HG02610 (cell line): ENCODE measurements around the gene CAMK2D.

Experiments used
- ATAC-seq: cut with Tn5 transposase; IDR thresholded peaks from one replicate; pipeline ENCODE4 v1.9.1; 2021; ENCODE audit warnings: mild to moderate bottlenecking, moderate library complexity; ENCODE audit not compliant: unreplicated experiment

CAMK2D gene

GRCh38 chr4:113407409-113407808 is 354.1 kb downstream of the CAMK2D start:
- no peak for ATAC-seq

- ATAC-seq: no peak
These were observed 354.9 kb downstream of the CAMK2D start for GRCh38 chr4:113406723-113407016.

- no peak for ATAC-seq
These were observed 355.4 kb downstream of the CAMK2D start for GRCh38 chr4:113405874-113406722.

- no peak for ATAC-seq
These were observed 356.7 kb downstream of the CAMK2D start for GRCh38 chr4:113404841-113405240.

- no peak for ATAC-seq
These were observed 357.4 kb downstream of the CAMK2D start for GRCh38 chr4:113404167-113404571.
